HG03520 (cell line): ENCODE measurements around the gene DTD2.
"Not testable (repeated sequence)": the region's sequence is repeated elsewhere in the genome, so short reads cannot be mapped to it uniquely, and the experiment has no call there.

ENCODE experiments used
- ATAC-seq: cut with Tn5 transposase; IDR thresholded peaks from one replicate; pipeline ENCODE4 v1.9.1; 2021; ENCODE audit warnings: mild to moderate bottlenecking, moderate library complexity; ENCODE audit not compliant: unreplicated experiment

DTD2 gene

GRCh38 chr14:31442284-31442683 lies 15.0 kb downstream of the DTD2 start:
- no peak for ATAC-seq

- no peak for ATAC-seq
Observed at GRCh38 chr14:31441273-31442111, 15.8 kb downstream of the DTD2 start.

- no peak for ATAC-seq
Observed at GRCh38 chr14:31440280-31440679, 17.0 kb downstream of the DTD2 start.

GRCh38 chr14:31439561-31439960 lies 17.7 kb downstream of the DTD2 start:
- ATAC-seq: no peak

GRCh38 chr14:31437045-31437691 lies 20.1 kb downstream of the DTD2 start:
- ATAC-seq: not testable (repeated sequence)

GRCh38 chr14:31435276-31435675 lies 22.0 kb downstream of the DTD2 start:
- no peak for ATAC-seq

- ATAC-seq: no peak
Observed at GRCh38 chr14:31430634-31431264, 26.6 kb downstream of the DTD2 start.

GRCh38 chr14:31429791-31430190 lies 27.5 kb downstream of the DTD2 start:
- no peak for ATAC-seq

- ATAC-seq: no peak
Observed at GRCh38 chr14:31428011-31428410, 29.3 kb downstream of the DTD2 start.

GRCh38 chr14:31426663-31427062 lies 30.6 kb downstream of the DTD2 start:
- no peak for ATAC-seq

GRCh38 chr14:31425905-31426304 lies 31.4 kb downstream of the DTD2 start:
- ATAC-seq: no peak

GRCh38 chr14:31421200-31421599 lies 36.1 kb downstream of the DTD2 start:
- ATAC-seq: no peak

- ATAC-seq: peak; percentile 97
Observed at GRCh38 chr14:31420319-31421111, 36.8 kb downstream of the DTD2 start, which contains the start of gene HEATR5A. Gene HEATR5A (minus strand): TSS chr14:31420550. CDS start chr14:31402975, 17,575 bp downstream.

- peak; percentile 4 for ATAC-seq
Observed at GRCh38 chr14:31419967-31420318, 37.4 kb downstream of the DTD2 start.

GRCh38 chr14:31419179-31419966 lies 37.9 kb downstream of the DTD2 start:
- no peak for ATAC-seq

- no peak for ATAC-seq
Observed at GRCh38 chr14:31418440-31418839, 38.9 kb downstream of the DTD2 start.

- no peak for ATAC-seq
Observed at GRCh38 chr14:31414190-31414833, 43.0 kb downstream of the DTD2 start.

GRCh38 chr14:31411218-31411727 lies 46.0 kb downstream of the DTD2 start:
- ATAC-seq: no peak

GRCh38 chr14:31410048-31410650 lies 47.2 kb downstream of the DTD2 start:
- ATAC-seq: no peak
